ENCODE results near the gene RTEL1. TPM values are rescaled to one million over a fixed set of nuclear protein-coding genes. Genes with fewer than 3 reads are reported as not detected.

The RTEL1 gene
- total and polyA plus RNA-seq, 3 donors from 2014 or later, result 34.2 to 84.6 (median 56.8) TPM

GRCh38 chr20:63690003-63690897 lies 32.1 kb downstream of the RTEL1 start:
- 90 to 93% methylated on average over 17 to 32 of the region's 40 CpGs for WGBS, 2 donors
- intact Hi-C loops (cut with DNase I; ENCODE audit: low total_unique reads), result no loop called here
- Histone ChIP-seq H3K27me3 (no peaks in the 10 kb centered on the region), H3K9me3 (no peaks in the 10 kb centered on the region), H3K27ac (no peak overlapping the region), H3K36me3 (ENCODE audit: low read depth, missing control alignments) (no peaks in the 10 kb centered on the region), H3K4me3 (no peak overlapping the region), H3K4me1 (peaks cover 20% of the 10 kb centered on the region)
- DNase-seq, result no peak
- TF ChIP-seq CTCF (IDR thresholded peaks at IDR 0.05) (no peak), POLR2A (IDR thresholded peaks at IDR 0.05) (no peak)

- no peaks in the 10 kb centered on the region for H3K9me3 ChIP-seq
- H3K27me3 ChIP-seq, result no peaks in the 10 kb centered on the region
- TF ChIP-seq POLR2A (IDR thresholded peaks at IDR 0.05) (no peak), CTCF (IDR thresholded peaks at IDR 0.05) (no peak)
- no peaks in the 10 kb centered on the region for H3K36me3 ChIP-seq (ENCODE audit: low read depth, missing control alignments)
- no peak overlapping the region for H3K27ac ChIP-seq
- intact Hi-C loops (cut with DNase I; ENCODE audit: low total_unique reads), result no loop called here
- peaks cover 17% of the 10 kb centered on the region for H3K4me1 ChIP-seq
- no peak overlapping the region for H3K4me3 ChIP-seq
- DNase-seq, result no peak
- WGBS, 2 donors, result 81 to 83% methylated on average over 11 to 24 of the region's 24 CpGs
Measured at GRCh38 chr20:63690898-63691710, 33.0 kb downstream of the RTEL1 start.

DNA sequence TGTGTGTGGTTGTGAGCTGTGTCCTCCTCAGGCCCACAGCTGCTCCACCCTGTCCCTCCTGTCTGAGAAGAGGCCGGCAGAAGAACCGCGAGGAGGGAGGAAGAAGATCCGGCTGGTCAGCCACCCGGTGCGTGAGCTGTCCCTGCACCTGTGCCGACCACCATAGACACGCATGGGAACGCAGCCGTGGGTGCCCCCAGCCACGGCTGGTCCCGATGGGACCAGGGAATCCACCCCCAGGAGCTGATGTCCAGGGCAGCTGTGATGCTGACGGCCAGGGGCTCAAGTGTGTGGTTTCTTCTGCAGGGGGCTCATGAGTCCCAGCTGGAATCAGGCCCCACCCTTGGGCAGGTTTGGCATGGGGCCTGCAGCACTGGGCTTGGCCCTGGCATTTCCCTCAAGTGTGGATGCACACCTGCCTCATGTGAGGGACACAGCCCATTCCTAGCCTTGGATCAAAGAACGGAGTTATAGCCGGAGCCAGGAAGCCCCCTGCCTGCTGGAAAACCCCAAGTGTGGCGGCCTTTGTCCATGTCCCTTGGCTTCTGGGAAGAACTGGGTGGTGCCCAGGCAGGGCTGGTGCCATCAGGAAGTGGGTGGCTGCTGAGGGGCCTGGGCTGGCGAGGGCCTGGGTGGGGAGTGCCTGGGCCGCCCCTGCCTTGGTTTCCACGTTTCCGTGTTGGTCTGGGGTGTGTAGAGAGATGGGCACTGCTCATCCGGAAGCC lies 33.8 kb downstream of the RTEL1 start:
- Histone ChIP-seq H3K27me3 (no peaks in the 10 kb centered on the region), H3K9me3 (no peaks in the 10 kb centered on the region), H3K4me1 (peaks cover 11% of the 10 kb centered on the region), H3K36me3 (ENCODE audit: low read depth, missing control alignments) (no peaks in the 10 kb centered on the region), H3K4me3 (no peak overlapping the region), H3K27ac (no peak overlapping the region)
- DNase-seq, result no peak
- intact Hi-C loops (cut with DNase I; ENCODE audit: low total_unique reads), result no loop called here
- TF ChIP-seq POLR2A (IDR thresholded peaks at IDR 0.05), result no peak
- WGBS, 2 donors, result 83 to 86% methylated on average over 15 to 21 of the region's 21 CpGs

- Histone ChIP-seq H3K36me3 (ENCODE audit: low read depth, missing control alignments) (no peaks in the 10 kb centered on the region), H3K4me3 (no peak overlapping the region), H3K9me3 (no peaks in the 10 kb centered on the region), H3K4me1 (peaks cover 11% of the 10 kb centered on the region), H3K27me3 (no peaks in the 10 kb centered on the region), H3K27ac (no peak overlapping the region)
- no peak for TF ChIP-seq CTCF (IDR thresholded peaks at IDR 0.05)
- no peak for TF ChIP-seq POLR2A (IDR thresholded peaks at IDR 0.05)
- WGBS, 2 donors, result 71 to 83% methylated on average over 8 to 18 of the region's 20 CpGs
- DNase-seq, result no peak
- intact Hi-C loops (cut with DNase I; ENCODE audit: low total_unique reads), result no loop called here
Measured at GRCh38 chr20:63692436-63693082, 34.4 kb downstream of the RTEL1 start.

Data from testis (tissue), 3 donors.